HG03060 (cell line): ENCODE results near the gene RBM20.
"Not testable (repeated sequence)": the region's sequence is repeated elsewhere in the genome, so short reads cannot be mapped to it uniquely, and the experiment has no call there.

Source experiments
- ATAC-seq: cut with Tn5 transposase; IDR thresholded peaks from one replicate; pipeline ENCODE4 v1.9.1; 2021; ENCODE audit warnings: low read depth, moderate number of reproducible peaks; ENCODE audit not compliant: unreplicated experiment

RBM20 gene

DNA sequence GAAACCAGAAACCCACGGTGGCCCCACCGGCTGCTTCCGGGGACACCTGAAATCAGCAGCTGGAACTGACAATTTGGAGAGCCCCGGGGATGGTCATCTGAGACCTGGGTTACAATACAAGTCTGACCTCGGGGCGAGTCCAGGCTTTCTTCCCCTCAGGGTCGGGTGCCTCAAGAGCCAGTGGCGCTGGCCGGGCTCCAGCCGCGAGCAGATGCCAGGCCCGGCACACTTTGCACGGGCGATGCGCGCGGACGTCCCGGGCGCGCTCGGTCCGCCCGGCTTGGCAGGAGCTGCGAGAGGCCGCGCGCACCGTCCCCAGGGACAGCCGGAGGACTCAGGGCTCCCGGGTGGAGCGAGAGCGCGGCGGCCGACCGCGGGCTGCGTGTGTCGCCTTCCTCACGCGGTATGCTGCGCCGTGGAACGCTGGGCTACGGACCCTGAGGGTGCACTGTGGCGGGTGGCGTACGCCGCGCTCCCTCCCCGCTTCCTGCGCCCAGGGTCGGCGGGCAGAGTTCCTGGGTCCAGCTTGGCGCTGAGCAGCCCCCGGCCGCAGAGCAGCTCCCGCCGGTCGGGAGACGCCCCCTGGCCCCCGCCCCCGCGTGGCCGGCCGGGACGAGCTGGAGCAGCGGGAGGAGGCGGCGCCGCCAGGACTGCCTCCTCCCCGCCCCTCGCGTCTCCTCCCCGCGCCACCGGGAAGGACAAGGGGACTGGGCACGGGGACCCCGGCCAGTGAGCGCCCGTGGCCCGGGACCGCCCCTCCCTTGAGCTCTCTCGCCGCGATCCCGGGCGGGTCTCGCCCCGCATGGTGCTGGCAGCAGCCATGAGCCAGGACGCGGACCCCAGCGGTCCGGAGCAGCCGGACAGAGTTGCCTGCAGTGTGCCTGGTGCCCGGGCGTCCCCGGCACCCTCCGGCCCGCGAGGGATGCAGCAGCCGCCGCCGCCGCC, at the start of gene RBM20:
Gene RBM20 (plus strand): TSS at position 684 of the 945 bp plus-strand sequence. CDS start 119 bp downstream, at position 803.
- no peak for ATAC-seq

DNA sequence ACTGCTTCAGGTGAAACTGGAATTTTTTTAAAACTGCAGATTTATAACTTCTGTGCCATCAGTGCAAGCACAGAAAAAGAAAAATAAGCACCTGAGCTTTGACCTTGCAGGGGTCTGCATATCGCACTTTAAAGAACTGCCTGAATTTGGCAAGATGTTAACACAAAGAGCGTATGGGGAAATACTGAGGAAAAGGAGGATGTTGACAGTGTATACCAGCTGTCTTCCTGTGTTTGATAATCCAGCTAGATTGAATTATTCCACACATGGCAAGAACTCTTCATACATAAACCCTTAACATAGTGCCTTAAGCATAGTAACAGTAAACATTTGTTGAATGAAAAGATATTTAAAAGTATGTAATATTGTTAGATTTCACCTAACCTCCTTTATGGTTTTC, 46.7 kb upstream of the RBM20 start:
- no peak for ATAC-seq

DNA sequence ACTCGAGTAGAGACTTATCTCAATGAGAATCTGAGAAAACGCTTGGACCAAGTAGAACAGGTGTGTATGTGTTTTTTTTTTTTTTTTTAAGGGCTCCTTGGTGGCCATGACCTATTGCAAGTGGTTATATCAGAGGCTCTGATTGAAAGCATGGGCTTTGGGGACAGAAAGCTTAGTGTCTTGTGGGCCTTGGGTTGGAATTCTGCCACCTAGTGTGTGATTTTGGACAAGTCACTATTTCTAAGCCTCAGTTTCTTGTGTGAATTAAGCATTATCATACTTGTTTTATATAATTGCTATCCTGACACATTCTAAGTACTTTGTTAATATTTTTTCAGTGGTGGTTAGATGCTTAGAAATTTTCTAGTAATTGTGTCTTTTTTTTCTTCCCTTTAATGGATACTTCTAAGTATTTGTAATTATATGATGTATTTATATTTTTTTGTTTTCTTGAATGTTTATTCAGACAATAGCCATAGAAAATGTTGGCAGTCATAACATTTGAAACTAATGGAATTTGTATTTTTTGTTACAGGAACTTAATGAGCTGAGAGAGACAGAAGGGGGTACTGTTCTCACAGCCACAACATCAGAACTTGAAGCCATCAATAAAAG, 43.5 kb upstream of the RBM20 start:
- ATAC-seq: peak; percentile 67

DNA sequence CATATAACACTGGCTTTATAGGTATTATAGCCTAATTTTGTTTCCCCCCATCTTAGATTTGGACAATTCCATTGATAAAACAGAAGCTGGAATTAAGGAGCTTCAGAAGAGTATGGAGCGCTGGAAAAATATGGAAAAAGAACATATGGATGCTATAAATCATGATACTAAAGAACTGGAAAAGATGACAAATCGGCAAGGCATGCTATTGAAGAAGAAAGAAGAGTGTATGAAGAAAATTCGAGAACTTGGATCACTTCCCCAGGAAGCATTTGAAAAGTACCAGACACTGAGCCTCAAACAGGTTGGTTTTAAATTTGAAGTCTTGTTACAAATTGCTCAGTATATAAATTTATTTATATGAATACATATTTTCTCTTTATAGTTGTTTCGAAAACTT, 42.6 kb upstream of the RBM20 start:
- ATAC-seq: no peak

DNA sequence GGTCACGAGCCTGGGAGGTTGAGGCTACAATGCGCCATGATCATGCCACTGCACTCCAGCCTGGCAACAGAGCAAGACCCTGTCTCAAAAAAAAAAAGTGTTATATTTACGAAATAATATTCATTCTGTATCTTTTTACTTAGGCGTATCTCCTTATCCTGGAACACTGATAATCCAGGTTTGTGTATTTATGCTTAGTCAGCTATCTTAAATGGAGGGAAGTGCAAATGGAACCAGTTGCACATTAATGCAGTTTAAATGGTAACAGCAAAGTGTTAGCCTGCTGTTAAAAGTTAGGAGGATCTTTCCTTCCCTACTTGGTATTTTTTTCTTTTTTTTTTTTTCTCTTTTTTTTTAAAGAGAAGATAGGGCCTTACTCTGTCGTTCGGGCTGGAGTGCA, 36.0 kb upstream of the RBM20 start:
- no peak for ATAC-seq

DNA sequence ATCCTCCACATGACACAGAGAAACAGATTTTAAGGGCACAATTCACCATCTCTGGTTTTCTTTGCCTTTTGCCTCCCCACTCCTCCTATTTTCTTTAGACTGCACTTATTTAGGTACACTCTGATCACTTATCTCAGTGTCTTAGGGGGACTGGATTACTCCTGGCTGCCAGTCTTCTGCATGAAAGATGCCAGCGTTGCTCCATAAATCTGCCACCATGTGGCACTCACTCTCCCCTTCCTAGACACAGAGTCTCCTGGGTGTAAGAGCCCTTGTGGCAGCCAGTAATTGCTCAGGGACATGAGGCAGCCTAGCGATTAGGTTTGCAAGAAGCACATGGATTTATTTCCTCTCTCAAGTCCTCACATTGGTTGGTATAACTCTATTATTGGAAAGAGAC, 34.5 kb upstream of the RBM20 start:
- ATAC-seq: no peak

DNA sequence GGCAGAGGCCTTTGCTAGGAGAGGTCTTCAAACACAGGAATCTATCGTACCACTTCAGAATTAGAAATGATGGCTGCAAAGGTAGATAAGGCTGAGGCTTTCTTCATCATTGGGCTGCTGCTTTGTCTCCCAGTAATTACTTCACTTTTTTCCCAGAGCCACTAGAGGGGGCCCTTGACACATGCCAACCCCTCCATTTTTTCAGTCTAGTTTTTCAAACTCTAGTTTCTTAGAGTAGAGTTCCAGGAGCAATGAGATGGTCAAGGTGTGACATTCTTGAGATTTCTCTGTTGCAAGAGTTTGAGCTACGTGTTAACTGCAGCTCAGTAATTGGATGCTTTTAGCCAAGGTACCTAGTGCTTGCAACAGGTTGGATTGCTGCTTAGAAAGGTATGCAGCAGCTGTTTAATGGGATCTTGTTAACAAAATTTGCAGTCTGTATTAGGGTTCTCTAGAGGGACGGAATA, 33.8 kb upstream of the RBM20 start:
- no peak for ATAC-seq

DNA sequence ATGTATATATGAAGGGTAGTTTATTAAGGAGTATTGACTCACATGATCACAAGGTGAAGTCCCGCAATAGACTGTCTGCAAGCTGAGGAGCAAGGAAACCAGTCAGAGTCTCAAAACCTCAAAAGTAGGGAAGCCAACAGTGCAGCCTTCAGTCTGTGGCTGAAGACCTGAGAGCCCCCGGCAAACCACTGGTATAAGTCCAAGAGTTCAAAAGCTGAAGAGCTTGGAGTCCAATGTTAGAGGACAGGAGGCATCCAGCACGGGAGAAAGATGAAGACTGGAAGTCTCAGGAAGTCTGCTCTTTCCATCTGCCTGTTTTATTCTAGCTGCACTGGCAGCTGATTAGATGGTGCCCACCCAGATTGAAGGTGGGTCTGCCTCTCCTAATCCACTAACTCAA, 33.4 kb upstream of the RBM20 start:
- not testable (repeated sequence) for ATAC-seq

DNA sequence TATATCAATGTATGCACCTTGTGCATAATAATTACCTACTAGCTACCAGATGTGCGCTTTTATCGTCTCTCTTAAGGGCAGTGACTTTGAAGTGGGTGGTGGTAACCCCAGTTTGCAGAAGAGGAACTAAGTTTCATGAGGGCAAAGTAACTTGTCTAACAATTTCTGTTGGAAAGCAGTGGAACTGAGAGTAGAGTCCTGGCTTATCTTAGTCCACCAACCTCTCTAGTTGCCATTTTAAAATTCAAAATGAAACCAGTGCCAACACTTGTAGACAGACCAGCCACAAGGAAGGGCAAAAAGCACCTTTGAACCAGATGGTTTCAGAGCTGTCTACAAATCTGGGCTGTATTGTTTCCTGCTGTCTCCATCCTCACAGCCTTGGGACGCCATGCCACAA, 32.0 kb upstream of the RBM20 start:
- ATAC-seq: peak; percentile 23

DNA sequence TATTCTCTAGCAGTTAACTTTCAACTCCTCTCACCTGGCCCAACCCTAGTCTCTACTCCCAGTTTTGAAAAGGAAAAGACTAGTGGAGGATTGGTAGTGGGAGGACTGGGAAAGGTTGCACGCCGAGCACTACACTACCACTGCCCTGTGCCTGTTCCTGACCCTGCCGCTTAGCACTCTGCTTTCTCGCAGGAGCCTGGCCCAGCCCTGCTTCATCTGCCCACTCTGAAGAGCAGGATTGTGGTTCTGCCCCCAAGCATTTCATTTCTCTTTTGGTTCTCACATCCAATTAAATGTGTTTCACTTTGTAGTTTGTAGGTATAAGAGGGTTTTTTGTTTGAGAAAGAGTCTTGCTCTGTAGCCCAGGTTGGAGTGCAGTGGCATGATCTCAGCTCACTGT, 31.5 kb upstream of the RBM20 start:
- no peak for ATAC-seq

DNA sequence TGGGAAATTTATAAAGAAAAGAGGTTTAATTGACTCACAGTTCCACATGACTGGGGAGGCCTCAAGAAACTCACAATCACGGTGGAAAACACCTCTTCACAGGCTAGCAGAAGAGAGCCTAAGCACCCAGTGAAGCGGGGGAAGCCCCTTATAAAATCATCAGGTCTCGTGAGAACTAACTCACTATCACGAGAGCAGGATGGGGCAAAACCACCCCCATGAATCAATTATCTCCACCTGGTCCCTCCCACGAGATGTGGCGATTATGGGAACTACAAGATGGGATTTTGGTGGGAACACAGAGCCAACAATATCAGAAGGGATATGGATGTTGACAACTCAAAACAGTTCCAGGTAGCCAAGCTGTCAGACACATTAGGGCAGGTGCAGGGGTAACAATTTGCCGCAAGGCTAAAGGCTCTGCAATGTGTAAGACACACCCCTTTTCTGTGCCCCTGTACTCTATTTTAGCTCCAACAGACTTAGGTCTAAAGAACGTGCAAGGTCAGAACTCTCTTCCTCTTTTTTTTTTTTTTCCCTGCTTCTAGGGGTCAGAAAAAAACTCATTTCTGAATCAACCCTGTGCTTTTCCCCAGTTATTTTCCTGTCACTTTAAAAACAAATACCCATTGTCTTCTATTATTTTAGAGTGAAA, 30.7 kb upstream of the RBM20 start:
- no peak for ATAC-seq

DNA sequence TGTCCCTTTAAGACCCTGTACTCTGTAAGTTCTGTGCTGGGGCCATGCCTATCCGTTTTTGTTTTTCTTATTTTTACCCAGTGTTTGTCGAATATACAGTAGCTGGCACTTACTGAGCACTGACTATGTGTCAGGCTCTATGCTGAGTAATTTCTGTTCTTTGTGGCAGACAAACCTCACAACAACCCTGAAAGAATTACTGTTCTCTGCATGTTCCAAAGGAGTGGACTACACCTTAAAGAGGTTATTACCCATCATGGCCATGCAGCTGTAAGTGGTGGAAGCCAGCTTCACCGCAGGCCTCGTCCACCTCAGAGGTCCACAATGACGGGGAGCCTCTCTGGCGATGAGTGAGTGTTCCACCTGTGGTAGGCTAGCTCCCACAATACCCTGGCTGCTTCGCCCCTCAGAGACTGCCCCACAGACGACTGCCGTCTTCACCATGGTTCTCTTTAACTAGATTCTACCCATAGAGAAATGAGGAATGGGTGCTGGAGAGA, 30.1 kb upstream of the RBM20 start:
- ATAC-seq: no peak

DNA sequence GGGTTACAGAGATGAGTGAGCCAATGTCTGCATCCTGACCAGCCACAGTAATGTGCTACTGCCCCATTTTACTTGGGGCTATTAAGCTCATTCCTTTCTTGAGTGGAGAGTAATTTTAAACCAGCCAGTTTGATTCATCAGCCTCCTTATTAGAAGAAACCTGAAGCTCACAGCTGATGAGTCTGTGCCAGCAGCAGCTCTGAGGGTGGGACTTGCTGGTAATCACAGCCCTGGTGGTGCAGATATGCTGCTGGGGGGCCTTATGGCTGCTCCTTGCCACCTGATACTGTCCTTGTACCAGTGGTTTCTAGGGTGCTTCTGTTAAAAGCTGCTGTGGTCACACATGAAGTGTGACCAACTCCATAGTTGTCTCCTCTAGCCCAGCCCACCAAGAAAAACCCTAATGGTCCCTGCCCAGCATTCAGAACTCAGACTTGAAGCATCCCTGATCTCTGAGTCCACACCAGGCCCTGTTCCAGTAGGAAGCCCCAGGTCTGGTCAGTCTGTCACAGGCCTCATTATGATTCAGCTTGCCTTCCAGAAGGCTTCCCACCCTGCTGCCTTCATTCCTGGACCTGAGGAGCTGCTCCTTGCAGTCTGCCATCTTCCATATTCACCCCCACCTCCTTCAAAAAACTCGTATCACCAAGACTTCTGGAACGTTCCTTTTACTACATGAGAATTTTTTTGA, 28.9 kb upstream of the RBM20 start:
- no peak for ATAC-seq

DNA sequence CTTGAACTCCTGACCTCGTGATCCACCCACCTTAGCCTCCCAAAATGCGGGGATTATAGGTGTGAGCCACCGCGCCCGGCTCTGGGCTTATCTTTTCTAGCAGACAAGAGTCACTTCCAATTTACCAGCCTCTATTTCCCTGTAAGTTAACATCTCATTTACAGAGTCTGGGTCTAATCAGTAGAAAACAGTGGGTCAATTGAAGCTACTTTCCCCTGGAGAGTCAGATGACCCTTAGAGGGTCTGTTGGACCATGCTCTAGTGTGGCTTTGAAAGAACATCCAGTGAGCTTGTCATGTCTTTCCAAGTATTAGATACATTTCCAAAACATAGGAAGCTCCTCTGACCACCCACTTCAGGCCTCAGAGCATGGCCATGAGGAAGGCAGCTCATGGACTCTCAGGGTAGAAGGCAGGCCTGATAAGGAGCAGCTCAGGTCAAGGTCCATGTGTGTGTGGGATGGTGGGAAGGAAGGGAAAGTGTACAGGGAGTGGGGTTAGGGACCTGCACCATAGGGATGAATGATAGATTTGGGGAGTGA, 27.6 kb upstream of the RBM20 start:
- ATAC-seq: no peak

DNA sequence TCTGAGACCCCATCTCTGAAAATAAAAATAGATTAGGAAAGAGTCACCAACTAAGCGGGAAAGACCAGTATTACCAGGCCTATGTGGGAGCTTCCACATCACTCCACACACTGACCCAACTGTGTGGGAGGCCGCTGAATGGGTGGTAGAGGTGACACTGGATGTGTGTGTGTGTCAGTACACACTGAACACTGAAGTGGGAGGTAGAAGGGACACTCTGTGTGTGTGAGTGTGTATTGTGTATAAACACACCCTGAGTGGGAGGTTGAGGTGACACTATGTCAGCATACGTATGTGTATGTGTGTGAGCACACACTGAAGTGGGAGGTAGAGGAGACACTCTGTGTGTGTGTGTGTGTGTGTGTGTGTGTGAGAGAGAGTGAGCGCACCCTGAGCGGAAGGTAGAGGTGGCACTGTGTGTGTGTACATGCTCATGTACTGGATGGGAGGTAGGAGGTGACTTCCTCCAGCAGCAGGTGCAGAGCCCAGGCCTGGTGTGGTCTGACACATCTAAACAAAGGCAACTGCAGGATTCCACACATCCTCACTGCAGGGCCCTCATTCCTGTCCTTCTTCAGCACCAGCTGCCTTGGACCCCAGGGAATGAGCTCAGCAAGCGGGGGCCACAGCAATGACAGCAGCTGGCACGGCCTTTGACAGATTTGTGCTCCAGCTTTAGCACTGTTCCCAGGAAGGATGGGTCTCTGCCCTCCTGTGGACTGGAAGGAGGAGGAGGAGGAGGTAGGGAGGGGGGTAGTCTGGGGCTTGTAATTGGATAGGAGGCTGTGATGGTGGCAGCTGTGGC, 26.5 kb upstream of the RBM20 start:
- no peak for ATAC-seq

DNA sequence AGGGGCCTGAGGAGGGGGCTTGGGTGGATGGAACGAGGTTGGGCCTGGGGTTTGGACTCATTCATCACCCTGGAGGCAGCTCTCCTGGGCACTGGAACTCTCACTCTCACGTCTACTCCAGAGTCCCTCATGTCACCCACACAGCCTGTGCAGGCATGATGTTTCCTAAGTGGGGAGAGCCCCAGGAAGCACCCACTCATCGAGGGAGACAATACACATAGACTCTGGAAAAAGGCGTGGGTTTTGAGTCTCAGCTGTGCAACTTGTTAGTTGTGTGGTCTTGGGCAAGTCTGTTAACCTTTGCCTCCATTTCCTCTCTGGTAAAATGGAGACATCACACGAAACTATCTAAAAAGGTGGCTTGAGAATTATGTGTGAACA, 25.9 kb upstream of the RBM20 start:
- no peak for ATAC-seq

DNA sequence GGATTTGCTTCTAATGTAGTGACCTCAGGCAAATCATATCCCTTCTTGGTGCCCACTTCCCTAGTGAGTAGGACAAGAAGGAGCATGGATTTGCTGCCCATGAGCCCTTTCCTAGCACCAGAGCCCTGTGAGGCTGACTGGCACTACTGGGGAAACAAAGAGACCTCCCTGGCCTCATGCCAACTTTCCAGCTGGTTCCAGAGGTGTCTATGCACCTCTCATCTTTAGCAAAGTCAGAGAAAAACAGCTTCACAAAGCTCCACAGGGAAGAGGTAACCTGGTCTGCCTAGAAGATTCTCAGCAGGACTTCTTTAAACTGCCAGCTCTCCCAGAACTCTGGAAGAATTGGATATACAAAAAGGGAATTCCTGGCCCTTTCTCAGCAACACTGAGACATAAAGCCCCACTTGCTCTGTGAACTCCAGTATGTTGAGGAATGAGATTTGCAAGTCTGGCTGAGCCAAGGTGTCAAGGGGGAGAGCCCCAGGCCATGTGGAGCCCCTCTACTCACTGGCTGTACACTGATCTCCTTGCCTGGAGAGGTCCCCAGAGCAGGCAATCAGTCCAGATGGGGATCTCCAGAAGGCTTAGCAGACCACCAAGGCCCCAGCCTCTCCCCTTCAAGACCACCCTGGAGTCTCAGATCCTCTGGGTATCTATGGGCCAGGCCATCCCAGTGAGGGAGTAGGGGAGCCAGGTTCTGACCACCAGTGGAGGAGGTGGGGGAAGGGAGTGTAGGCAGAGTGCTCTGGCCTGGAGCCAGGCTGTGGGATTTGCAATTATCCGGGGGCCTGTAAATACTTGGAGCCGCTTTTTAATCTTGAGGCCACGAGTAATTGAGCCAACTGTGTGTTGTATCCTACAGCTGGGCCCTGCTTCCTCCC, 24.4 kb upstream of the RBM20 start:
- no peak for ATAC-seq

DNA sequence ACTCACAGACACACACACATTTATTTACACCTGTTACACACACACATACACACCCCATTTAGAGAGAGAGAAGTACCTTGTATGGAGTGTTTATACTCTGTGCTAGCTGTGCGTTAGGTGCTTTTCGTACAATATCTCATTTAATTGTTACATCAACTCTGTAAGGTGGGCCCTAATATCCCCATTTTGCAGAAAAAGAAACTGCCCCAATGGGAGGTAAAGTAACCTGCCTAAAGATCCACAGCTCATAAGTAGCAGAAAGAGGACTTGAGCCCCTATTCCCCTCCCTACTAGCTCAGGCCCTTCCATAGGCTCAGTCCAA, 23.8 kb upstream of the RBM20 start:
- no peak for ATAC-seq

DNA sequence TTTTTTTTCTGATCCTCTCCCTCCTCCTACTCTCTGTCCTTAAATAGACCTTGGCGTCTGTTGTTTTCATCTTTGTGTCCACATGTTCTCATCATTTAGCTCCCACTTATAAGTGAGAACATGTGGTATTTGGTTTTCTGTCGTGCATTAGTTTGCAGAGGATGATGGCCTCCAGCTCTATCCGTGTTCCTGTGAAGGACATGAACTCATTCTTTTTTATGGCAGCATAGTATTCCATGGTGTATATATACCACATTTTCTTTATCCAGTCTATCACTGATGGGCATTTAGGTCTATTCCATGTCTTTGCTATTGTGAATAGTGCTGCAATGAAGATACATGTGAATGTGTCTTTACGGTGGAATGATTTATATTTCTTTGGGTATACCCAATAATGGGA, 20.8 kb upstream of the RBM20 start:
- not testable (repeated sequence) for ATAC-seq
